ENCODE data around the gene ZBTB7C. TPM values are rescaled to one million over a fixed set of nuclear protein-coding genes. Genes with fewer than 3 reads are reported as not detected.

The ZBTB7C gene
- total RNA-seq, 1 donor from 2014 or later, result 0.61 TPM

DNA sequence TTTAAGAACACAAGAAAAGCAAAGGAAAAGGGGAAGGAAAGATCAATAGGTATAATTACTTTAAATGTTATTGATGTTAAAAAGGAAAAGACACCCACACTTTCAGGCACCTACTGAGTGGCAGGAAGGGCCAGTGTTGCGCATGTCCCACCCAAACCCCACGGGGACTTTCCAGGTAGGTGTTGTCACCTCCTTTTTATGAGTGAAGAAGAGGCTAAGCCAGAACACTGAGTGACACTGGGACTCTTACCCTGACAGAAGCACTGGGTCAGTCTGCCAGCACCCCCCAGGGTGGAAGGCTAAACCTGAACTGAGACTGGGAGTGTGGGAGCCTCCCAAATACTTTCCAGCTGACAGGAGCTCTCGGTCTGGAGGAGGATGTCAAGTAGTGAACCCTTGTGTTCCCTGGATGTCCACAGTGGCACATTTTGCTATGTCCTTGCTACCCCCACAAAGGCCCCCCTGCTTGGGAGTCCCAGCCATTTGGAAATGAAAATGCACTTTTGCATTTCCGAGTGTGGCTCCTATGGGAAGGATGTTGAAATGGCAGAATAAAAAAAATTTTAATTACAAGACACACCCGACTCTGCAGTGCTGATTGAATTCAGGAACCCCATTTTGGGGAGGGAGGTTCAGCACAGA, 387.8 kb downstream of the ZBTB7C start:
- no peak for DNase-seq (ENCODE audit: low read depth, low spot score)
- peaks cover 11% of the 10 kb centered on the region for H3K27me3 Mint-ChIP-seq (ENCODE audit: low read depth)
- H3K4me3 Mint-ChIP-seq, result no peak overlapping the region
- no peaks in the 10 kb centered on the region for H3K9me3 Mint-ChIP-seq
- H3K4me1 Mint-ChIP-seq, result peaks cover 17% of the 10 kb centered on the region
- H3K27ac Mint-ChIP-seq (ENCODE audit: unreplicated experiment), result no peak overlapping the region
- TF ChIP-seq, protein P1, sequence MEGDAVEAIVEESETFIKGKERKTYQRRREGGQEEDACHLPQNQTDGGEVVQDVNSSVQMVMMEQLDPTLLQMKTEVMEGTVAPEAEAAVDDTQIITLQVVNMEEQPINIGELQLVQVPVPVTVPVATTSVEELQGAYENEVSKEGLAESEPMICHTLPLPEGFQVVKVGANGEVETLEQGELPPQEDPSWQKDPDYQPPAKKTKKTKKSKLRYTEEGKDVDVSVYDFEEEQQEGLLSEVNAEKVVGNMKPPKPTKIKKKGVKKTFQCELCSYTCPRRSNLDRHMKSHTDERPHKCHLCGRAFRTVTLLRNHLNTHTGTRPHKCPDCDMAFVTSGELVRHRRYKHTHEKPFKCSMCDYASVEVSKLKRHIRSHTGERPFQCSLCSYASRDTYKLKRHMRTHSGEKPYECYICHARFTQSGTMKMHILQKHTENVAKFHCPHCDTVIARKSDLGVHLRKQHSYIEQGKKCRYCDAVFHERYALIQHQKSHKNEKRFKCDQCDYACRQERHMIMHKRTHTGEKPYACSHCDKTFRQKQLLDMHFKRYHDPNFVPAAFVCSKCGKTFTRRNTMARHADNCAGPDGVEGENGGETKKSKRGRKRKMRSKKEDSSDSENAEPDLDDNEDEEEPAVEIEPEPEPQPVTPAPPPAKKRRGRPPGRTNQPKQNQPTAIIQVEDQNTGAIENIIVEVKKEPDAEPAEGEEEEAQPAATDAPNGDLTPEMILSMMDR (conservative IDR thresholded peaks at IDR 0.05), result no peak
- H3K36me3 Mint-ChIP-seq (ENCODE audit: low read depth), result no peaks in the 10 kb centered on the region

DNA sequence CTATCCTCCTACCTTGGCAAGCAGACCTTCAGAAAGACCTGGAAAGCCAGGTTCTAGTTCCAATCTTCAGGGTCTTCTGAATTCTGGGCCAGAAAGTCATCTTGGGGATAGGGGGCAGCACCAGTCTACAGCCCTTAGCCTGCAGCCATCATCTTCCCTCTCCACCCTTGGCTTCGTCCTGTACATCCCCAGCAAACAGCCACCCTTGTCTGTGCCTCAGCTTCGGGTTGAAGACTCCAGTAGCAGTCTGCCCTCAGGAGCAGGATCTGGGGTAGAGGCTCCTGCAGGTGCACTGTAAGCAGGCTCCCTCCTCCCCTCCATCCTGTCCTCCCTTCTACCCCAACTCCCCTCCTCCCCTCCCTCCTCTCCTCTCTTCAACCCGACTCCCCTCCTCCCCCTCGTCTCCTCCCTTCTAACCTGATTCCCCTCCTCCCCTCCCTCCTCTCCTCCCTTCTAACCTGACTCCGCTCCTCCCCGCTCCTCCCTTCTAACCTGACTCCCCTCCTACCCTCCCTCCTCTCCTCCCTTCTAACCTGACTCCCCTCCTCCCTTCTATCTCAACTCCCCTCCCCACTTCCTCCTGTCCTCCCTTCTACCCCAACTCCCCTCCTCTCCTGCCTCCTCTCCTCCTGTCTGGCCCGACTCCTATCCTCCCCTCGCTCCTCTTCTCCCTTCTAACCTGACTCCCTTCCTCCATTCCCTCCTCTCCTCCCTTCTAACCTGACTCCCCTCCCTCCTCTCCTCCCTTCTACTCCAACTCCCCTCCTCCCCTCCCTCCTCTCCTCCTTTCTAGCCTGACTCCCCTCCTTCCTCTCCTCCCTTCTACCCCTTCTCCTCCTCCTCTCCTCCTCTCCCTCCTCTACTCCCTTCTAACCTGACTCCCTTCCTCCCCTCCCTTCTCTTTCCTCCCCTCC, 388.6 kb downstream of the ZBTB7C start:
- Mint-ChIP-seq H3K27me3 (ENCODE audit: low read depth) (peaks cover 11% of the 10 kb centered on the region), H3K9me3 (no peaks in the 10 kb centered on the region), H3K4me1 (peaks cover 17% of the 10 kb centered on the region), H3K4me3 (no peak overlapping the region), H3K36me3 (ENCODE audit: low read depth) (no peaks in the 10 kb centered on the region), H3K27ac (ENCODE audit: unreplicated experiment) (no peak overlapping the region)
- TF ChIP-seq, protein P1 (conservative IDR thresholded peaks at IDR 0.05), result no peak
- DNase-seq (ENCODE audit: low read depth, low spot score), result no peak

- no peak overlapping the region for H3K4me3 Mint-ChIP-seq
- H3K27me3 Mint-ChIP-seq (ENCODE audit: low read depth), result peaks cover 11% of the 10 kb centered on the region
- H3K4me1 Mint-ChIP-seq, result peaks cover 20% of the 10 kb centered on the region
- H3K27ac Mint-ChIP-seq (ENCODE audit: unreplicated experiment), result no peak overlapping the region
- TF ChIP-seq, protein P1 (conservative IDR thresholded peaks at IDR 0.05), result no peak
- H3K36me3 Mint-ChIP-seq (ENCODE audit: low read depth), result no peaks in the 10 kb centered on the region
- no peaks in the 10 kb centered on the region for H3K9me3 Mint-ChIP-seq
- no peak for DNase-seq (ENCODE audit: low read depth, low spot score)
Measured at GRCh38 chr18:48019557-48020325, 389.4 kb downstream of the ZBTB7C start.

DNA sequence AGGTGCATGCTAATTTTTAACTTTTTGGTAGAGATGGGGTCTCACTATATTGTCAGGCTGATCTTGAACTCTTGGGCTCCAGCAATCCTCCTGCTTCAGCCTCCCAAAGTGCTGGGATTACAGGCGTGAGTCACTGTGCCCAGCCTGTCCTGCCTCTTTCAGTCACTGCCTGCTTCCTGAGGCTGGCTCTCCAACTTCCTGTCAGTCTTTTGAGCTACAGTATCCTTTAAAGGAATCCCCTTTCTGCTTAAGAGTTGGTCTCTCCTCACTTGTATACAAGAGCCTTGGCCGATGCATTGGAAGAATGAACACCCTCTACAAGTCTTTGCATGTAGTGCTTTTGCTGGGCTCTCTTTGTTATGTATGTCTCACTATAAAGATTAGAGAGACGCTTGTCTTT, 390.3 kb downstream of the ZBTB7C start:
- no peaks in the 10 kb centered on the region for H3K9me3 Mint-ChIP-seq
- no peaks in the 10 kb centered on the region for H3K36me3 Mint-ChIP-seq (ENCODE audit: low read depth)
- no peak for DNase-seq (ENCODE audit: low read depth, low spot score)
- peaks cover 19% of the 10 kb centered on the region for H3K4me1 Mint-ChIP-seq
- no peak overlapping the region for H3K4me3 Mint-ChIP-seq
- TF ChIP-seq, protein P1 (conservative IDR thresholded peaks at IDR 0.05), result no peak
- H3K27me3 Mint-ChIP-seq (ENCODE audit: low read depth), result peaks cover 11% of the 10 kb centered on the region
- no peak overlapping the region for H3K27ac Mint-ChIP-seq (ENCODE audit: unreplicated experiment)

GRCh38 chr18:48017635-48018034, 391.5 kb downstream of the ZBTB7C start:
- TF ChIP-seq, protein P1 (conservative IDR thresholded peaks at IDR 0.05), result no peak
- no peak for DNase-seq (ENCODE audit: low read depth, low spot score)
- H3K4me3 Mint-ChIP-seq, result no peak overlapping the region

More at GRCh38 chr18:48017635-48018034, 391.5 kb downstream of the ZBTB7C start:
- no peaks in the 10 kb centered on the region for H3K36me3 Mint-ChIP-seq (ENCODE audit: low read depth)
- H3K9me3 Mint-ChIP-seq, result no peaks in the 10 kb centered on the region
- peaks cover 16% of the 10 kb centered on the region for H3K27me3 Mint-ChIP-seq (ENCODE audit: low read depth)
- H3K4me1 Mint-ChIP-seq, result peaks cover 22% of the 10 kb centered on the region
- no peak overlapping the region for H3K27ac Mint-ChIP-seq (ENCODE audit: unreplicated experiment)

Data from neural crest cell (in vitro differentiated cells).